Measurements from ENCODE around the gene IVNS1ABP.

- TF ChIP-seq POLR2A (IDR thresholded peaks at IDR 0.05): no peak
- no peak for TF ChIP-seq CTCF (IDR thresholded peaks at IDR 0.05 in 4 of 5, conservative IDR thresholded peaks at IDR 0.05 in 1 of 5)
Observed at GRCh38 chr1:185263292-185263691, 53.8 kb downstream of the IVNS1ABP start.
